Thyroid gland (tissue), 4 donors: Measurements from ENCODE around the gene PHLPP1. TPM values are rescaled to one million over a fixed set of nuclear protein-coding genes. Genes with fewer than 3 reads are reported as not detected.

Experiments used
- DNase-seq, 2 donors: peaks; one replicate each; pipeline ENCODE4 v3.0.0-alpha.2; 2019
- H3K27ac ChIP-seq, 3 donors: fragments of 200-600 bp; sonication (generic); 1 replicate in 2 of 3; 2 replicates in 1 of 3; pipeline ENCODE4 v1.5.1; 2016 to 2019; ENCODE audit warnings: mild to moderate bottlenecking in 1 of 3, moderate library complexity in 1 of 3
- H3K27me3 ChIP-seq: fragments of 200-600 bp; sonication (generic); one replicate; pipeline ENCODE4 v1.5.1; 2019
- H3K36me3 ChIP-seq, 2 donors: fragments of 200-600 bp; sonication (generic); one replicate each; pipeline ENCODE4 v1.5.1; 2016 to 2019
- H3K4me1 ChIP-seq, 2 donors: fragments of 200-600 bp; sonication (generic); one replicate each; pipeline ENCODE4 v1.5.1; 2017 to 2019
- H3K4me3 ChIP-seq, 3 donors: fragments of 200-600 bp; sonication (generic); replicated peaks in 1 of 3; 1 replicate in 2 of 3; 2 replicates in 1 of 3; pipeline ENCODE4 v1.5.1; 2016; ENCODE audit warnings: mild to moderate bottlenecking in 1 of 3
- H3K9me3 ChIP-seq: fragments of 200-600 bp; sonication (generic); one replicate; pipeline ENCODE4 v1.5.1; 2017
- POLR2A ChIP-seq, 2 donors: fragments of 450-650 bp; IDR thresholded peaks; one replicate each; pipeline ENCODE4 v1.6.1; 2017; ENCODE audit warnings: antibody characterized with exemption in 2 of 2, mild to moderate bottlenecking in 2 of 2, moderate library complexity in 1 of 2
- WGBS, 2 donors: methylation state at CpG; one replicate each; pipeline ENCODE4 v1.1.5; 2017; 5-methylcytosine and 5-hydroxymethylcytosine counted together
- intact Hi-C: fragments of 100-400 bp; cut with DNase I; formaldehyde crosslinking; loops from one replicate; pipeline ENCODE4 v1.15.1; 2023
- total RNA-seq, 4 donors: library from RNA; depleted of rRNA; stranded (reverse); fragments of >200 nt; gene quantifications; one replicate each; pipeline ENCODE4 v1.2.3, GENCODE V29; 2016
- TF ChIP-seq, protein P1 (sequence below), 6 experiments: fragments of 200-600 bp in 3 of 6; fragments of 450-650 bp in 3 of 6; sonication (generic) in 3 of 6; IDR thresholded peaks; one replicate each; pipeline ENCODE4 v1.5.1; 2016 to 2019; ENCODE audit warnings: antibody characterized with exemption in 6 of 6, mild to moderate bottlenecking in 2 of 6, inconsistent platforms in 1 of 6, moderate library complexity in 1 of 6

PHLPP1 gene
- total RNA-seq, 4 donors from 2014 or later: 14.6 to 22.7 (median 20.4) TPM

DNA sequence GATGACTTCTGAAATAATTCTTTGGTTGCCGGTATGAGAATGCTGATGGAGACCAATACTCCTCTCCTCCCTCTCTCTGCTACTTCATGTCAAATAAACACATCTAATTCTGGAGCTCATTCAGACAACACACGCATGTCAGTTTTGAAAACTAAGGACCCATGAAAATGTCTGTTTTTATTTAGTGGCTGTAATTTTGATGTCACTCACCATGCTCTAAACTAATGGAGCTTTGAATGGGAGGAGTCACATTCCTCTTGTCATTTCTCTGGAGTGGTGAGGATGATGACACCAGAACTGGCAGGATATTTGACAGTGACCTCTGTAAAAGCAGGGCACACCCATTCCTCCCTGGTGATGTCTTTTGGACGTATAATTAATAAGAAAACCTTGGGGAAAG is 163.0 kb downstream of the PHLPP1 start:
- intact Hi-C loops: no loop called here
- Histone ChIP-seq H3K27me3 (no peaks in the 10 kb centered on the region), H3K4me1 (peaks cover 7 to 22% of the 10 kb centered on the region in 2 donors), H3K4me3 (no peak overlapping the region), H3K9me3 (no peaks in the 10 kb centered on the region), H3K27ac (no peak overlapping the region), H3K36me3 (no peaks in the 10 kb centered on the region)
- TF ChIP-seq, protein P1, sequence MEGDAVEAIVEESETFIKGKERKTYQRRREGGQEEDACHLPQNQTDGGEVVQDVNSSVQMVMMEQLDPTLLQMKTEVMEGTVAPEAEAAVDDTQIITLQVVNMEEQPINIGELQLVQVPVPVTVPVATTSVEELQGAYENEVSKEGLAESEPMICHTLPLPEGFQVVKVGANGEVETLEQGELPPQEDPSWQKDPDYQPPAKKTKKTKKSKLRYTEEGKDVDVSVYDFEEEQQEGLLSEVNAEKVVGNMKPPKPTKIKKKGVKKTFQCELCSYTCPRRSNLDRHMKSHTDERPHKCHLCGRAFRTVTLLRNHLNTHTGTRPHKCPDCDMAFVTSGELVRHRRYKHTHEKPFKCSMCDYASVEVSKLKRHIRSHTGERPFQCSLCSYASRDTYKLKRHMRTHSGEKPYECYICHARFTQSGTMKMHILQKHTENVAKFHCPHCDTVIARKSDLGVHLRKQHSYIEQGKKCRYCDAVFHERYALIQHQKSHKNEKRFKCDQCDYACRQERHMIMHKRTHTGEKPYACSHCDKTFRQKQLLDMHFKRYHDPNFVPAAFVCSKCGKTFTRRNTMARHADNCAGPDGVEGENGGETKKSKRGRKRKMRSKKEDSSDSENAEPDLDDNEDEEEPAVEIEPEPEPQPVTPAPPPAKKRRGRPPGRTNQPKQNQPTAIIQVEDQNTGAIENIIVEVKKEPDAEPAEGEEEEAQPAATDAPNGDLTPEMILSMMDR (IDR thresholded peaks at IDR 0.05): no peak
- no peak for TF ChIP-seq POLR2A (IDR thresholded peaks at IDR 0.05)
- DNase-seq: no peak
- 72 to 83% methylated on average over 3 of the region's 3 CpGs for WGBS, 2 donors

DNA sequence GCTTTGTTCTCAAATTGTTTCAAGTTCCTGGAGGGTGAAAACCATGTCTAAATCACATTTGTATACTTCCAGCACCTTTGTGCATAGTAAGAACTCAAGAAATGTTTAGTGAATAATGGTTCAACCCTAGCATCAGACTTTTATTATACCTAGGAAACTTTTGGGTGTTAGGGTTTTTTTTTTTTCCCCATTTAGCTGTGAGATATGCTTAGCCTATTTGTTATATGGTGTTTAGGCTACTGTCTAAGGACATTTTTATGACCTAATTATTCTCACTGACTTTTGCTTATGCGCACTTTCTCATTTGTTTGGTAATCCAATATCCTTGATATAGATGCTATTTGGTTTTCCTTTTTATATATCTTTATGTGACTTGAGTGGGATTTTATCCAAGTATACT is 164.7 kb downstream of the PHLPP1 start:
- Histone ChIP-seq H3K36me3 (no peaks in the 10 kb centered on the region), H3K27me3 (no peaks in the 10 kb centered on the region), H3K4me1 (peaks cover 7 to 22% of the 10 kb centered on the region in 2 donors), H3K4me3 (no peak overlapping the region), H3K9me3 (no peaks in the 10 kb centered on the region), H3K27ac (no peak overlapping the region)
- TF ChIP-seq, protein P1 (IDR thresholded peaks at IDR 0.05): no peak
- no peak for TF ChIP-seq POLR2A (IDR thresholded peaks at IDR 0.05)
- intact Hi-C loops: no loop called here
- 100% methylated on average over 1 of the region's 1 CpG for WGBS, 2 donors
- DNase-seq: no peak

DNA sequence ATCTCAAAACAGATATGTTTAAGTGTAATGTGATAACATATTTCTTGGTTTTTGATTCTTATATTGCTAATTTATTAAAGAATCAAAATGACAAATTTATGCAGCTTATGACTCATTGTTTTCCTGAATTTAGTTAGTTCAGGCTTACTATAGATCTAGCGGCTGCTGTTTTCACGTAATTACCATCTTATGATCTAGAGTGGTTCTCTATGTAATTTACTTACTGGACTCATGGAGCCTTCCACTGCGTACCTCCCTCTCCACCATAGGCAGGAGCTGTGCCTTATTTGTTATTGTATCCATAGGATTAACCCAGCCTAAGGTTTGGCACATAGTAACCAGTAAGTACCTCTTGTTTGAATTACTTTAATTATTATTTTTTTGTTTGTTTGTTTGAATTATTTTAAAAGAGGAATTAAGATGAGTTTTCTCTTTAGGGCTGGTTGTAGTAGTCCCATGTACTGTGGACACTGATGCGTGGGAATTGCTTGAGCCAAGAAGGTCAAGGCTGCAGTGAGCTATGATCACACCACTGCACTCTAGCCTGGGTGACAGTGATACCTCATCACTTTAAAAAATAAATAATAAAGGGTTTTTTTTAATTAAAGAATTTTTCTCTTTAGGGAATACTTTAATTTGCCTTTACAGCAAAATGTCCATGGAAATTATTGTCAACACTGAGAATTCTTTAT is 165.5 kb downstream of the PHLPP1 start:
- no peaks in the 10 kb centered on the region for H3K27me3 ChIP-seq
- no peaks in the 10 kb centered on the region for H3K36me3 ChIP-seq
- WGBS, 2 donors: 97 to 98% methylated on average over 4 of the region's 4 CpGs
- H3K4me1 ChIP-seq: peaks cover 7 to 22% of the 10 kb centered on the region in 2 donors
- H3K27ac ChIP-seq: no peak overlapping the region
- DNase-seq: no peak
- no peaks in the 10 kb centered on the region for H3K9me3 ChIP-seq
- H3K4me3 ChIP-seq: no peak overlapping the region
- intact Hi-C loops: no loop called here
- TF ChIP-seq, protein P1 (IDR thresholded peaks at IDR 0.05): no peak
- no peak for TF ChIP-seq POLR2A (IDR thresholded peaks at IDR 0.05)

DNA sequence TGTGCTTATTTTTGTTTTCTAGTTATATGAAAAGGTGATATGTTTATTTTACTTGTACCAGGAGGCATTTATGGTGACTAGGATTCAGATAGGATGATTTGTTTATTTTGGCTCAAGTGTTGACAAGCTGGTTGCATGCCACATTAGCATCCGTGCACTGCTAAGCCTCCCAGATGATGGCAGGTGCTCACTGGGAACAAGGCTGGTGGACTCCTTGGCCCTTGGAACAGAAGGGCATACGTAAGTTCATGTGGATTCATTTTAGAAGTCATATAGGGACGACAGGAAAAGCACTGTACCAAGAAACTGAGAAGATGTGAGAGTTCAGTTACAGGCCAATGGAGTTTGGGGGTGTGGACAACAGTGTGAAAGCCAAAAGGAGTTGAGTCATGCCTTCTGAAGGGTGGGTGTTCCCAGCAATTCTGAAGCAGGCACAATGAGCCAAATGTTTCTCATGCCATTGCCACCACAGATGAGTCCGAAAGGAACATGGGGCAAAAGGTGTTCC is 166.2 kb downstream of the PHLPP1 start:
- no peak overlapping the region for H3K27ac ChIP-seq

More for the DNA sequence above, 166.2 kb downstream of the PHLPP1 start:
- DNase-seq: peak; percentile 9 to 23
- H3K36me3 ChIP-seq: no peaks in the 10 kb centered on the region
- no peak for TF ChIP-seq POLR2A (IDR thresholded peaks at IDR 0.05)
- TF ChIP-seq, protein P1 (IDR thresholded peaks at IDR 0.05): no peak
- WGBS, 2 donors: 58 to 71% methylated on average over 4 of the region's 4 CpGs
- H3K27me3 ChIP-seq: no peaks in the 10 kb centered on the region
- no peak overlapping the region for H3K4me3 ChIP-seq
- H3K9me3 ChIP-seq: no peaks in the 10 kb centered on the region
- intact Hi-C loops: no loop called here
- peaks cover 7 to 22% of the 10 kb centered on the region in 2 donors for H3K4me1 ChIP-seq
